Upper lobe of right lung (tissue), 1 donor: ENCODE results near the gene RNF17. TPM values are rescaled to one million over a fixed set of nuclear protein-coding genes. Genes with fewer than 3 reads are reported as not detected.

Experiments used
- ATAC-seq: fragments of 200-7000 bp; cut with Tn5 transposase; one replicate; pipeline ENCODE4 v1.9.1; 2020; ENCODE audit warnings: mild to moderate bottlenecking, moderate library complexity
- DNase-seq: peaks from one replicate; pipeline ENCODE4 v3.0.0-alpha.2; 2020
- H3K27ac ChIP-seq: fragments of 200-600 bp; one replicate; pipeline ENCODE4 v1.8.0; 2022
- H3K27me3 ChIP-seq: fragments of 200-600 bp; one replicate; pipeline ENCODE4 v1.8.0; 2022; ENCODE audit warnings: mild to moderate bottlenecking
- H3K36me3 ChIP-seq: fragments of 200-600 bp; one replicate; pipeline ENCODE4 v1.8.0; 2022
- H3K4me1 ChIP-seq: fragments of 200-600 bp; one replicate; pipeline ENCODE4 v1.8.0; 2022
- H3K4me3 ChIP-seq: fragments of 200-600 bp; one replicate; pipeline ENCODE4 v1.8.0; 2022; ENCODE audit warnings: mild to moderate bottlenecking
- H3K9me3 ChIP-seq: fragments of 200-600 bp; one replicate; pipeline ENCODE4 v1.8.0; 2022
- CTCF ChIP-seq: fragments of 200-600 bp; IDR thresholded peaks from one replicate; pipeline ENCODE4 v1.8.0; 2022; ENCODE audit warnings: antibody characterized with exemption
- intact Hi-C: fragments of 100-400 bp; cut with DNase I; formaldehyde crosslinking; loops from one replicate; pipeline ENCODE4 v1.11.0; 2022
- total RNA-seq: library from RNA; stranded (reverse); fragmentation: NEBNext Ultra II Directional; extraction: Animal tissue kit (Norgen Biotek cat#: 25700); gene quantifications from one replicate; pipeline ENCODE4 v1.2.1, GENCODE V29; 2021
- donor health status: DM: no; HTN: yes; CAD: no; lungs with severe emphysema.

RNF17 gene
- total RNA-seq, 1 donor from 2014 or later: not detected

GRCh38 chr13:24911133-24911908 lies 147.4 kb downstream of the RNF17 start:
- no peak overlapping the region for H3K27ac ChIP-seq
- no peak for TF ChIP-seq CTCF
- ATAC-seq: no peak

GRCh38 chr13:24916464-24916863 lies 152.5 kb downstream of the RNF17 start:
- no peaks in the 10 kb centered on the region for H3K36me3 ChIP-seq
- no peak for ATAC-seq
- H3K27me3 ChIP-seq: no peaks in the 10 kb centered on the region
- no peak overlapping the region for H3K27ac ChIP-seq
- no peaks in the 10 kb centered on the region for H3K4me1 ChIP-seq
- no peak for TF ChIP-seq CTCF
- intact Hi-C loops: no loop called here
- H3K9me3 ChIP-seq: no peaks in the 10 kb centered on the region
- no peak for DNase-seq
- no peak overlapping the region for H3K4me3 ChIP-seq

More at GRCh38 chr13:24911133-24911908, 147.4 kb downstream of the RNF17 start:
- Histone ChIP-seq H3K27me3 (no peaks in the 10 kb centered on the region), H3K36me3 (peaks cover 14% of the 10 kb centered on the region), H3K4me1 (no peaks in the 10 kb centered on the region), H3K4me3 (no peak overlapping the region), H3K9me3 (no peaks in the 10 kb centered on the region)
- intact Hi-C loops: no loop called here
- DNase-seq: no peak

- intact Hi-C loops: no loop called here
- ATAC-seq (no peak), DNase-seq (no peak)
- Histone ChIP-seq H3K4me1 (peaks cover 6% of the 10 kb centered on the region), H3K36me3 (no peaks in the 10 kb centered on the region), H3K27me3 (no peaks in the 10 kb centered on the region), H3K9me3 (no peaks in the 10 kb centered on the region), H3K4me3 (no peak overlapping the region), H3K27ac (no peak overlapping the region)
- TF ChIP-seq CTCF: no peak
Measured at GRCh38 chr13:24921003-24921402, 157.0 kb downstream of the RNF17 start.

GRCh38 chr13:24921881-24922280 lies 157.9 kb downstream of the RNF17 start:
- Histone ChIP-seq H3K9me3 (no peaks in the 10 kb centered on the region), H3K4me3 (peak overlapping the region; percentile 95), H3K27me3 (no peaks in the 10 kb centered on the region), H3K36me3 (no peaks in the 10 kb centered on the region), H3K27ac (no peak overlapping the region), H3K4me1 (peaks cover 6% of the 10 kb centered on the region)
- DNase-seq (no peak), ATAC-seq (no peak)
- intact Hi-C loops: no loop called here
- no peak for TF ChIP-seq CTCF

- ATAC-seq: peak; percentile 35
- intact Hi-C loops: no loop called here
Measured at GRCh38 chr13:24922387-24922744, 158.4 kb downstream of the RNF17 start.

More at GRCh38 chr13:24922387-24922744, 158.4 kb downstream of the RNF17 start:
- Histone ChIP-seq H3K4me1 (peaks cover 6% of the 10 kb centered on the region), H3K4me3 (peak overlapping the region; percentile 95), H3K36me3 (no peaks in the 10 kb centered on the region), H3K27ac (peak overlapping the region; percentile 98), H3K9me3 (no peaks in the 10 kb centered on the region), H3K27me3 (no peaks in the 10 kb centered on the region)
- DNase-seq: no peak
- TF ChIP-seq CTCF: no peak
